GM12891 (cell line): ENCODE measurements around the gene POLD4.

Experiments used
- DNase-seq: peaks from one replicate; pipeline ENCODE4 v3.0.0; 2011; ENCODE audit warnings: low spot score; ENCODE audit not compliant: insufficient read length
- FAIRE-seq: peaks from 2 replicates; lab custom pipeline; 2011; peaks lifted over from hg19 to GRCh38; lab: Jason Lieb, UNC
- PAX5 ChIP-seq: IDR thresholded peaks from 2 replicates; pipeline ENCODE4 v1.6.1; 2011; ENCODE audit warnings: low read length, moderate library complexity, mild to moderate bottlenecking; ENCODE audit not compliant: insufficient read depth, severe bottlenecking
- POLR2A ChIP-seq: IDR thresholded peaks from 2 replicates; pipeline ENCODE4 v1.6.1; 2011; ENCODE audit warnings: low read depth, low read length, control low read depth
- POLR2AphosphoS5 ChIP-seq: IDR thresholded peaks from 2 replicates; pipeline ENCODE4 v1.6.1; 2011; ENCODE audit warnings: low read depth, low read length, control low read depth
- POU2F2 ChIP-seq: IDR thresholded peaks from 2 replicates; pipeline ENCODE4 v1.6.1; 2011; ENCODE audit warnings: low read depth, mild to moderate bottlenecking, control low read depth, low read length, moderate library complexity
- SPI1 ChIP-seq: IDR thresholded peaks from 2 replicates; pipeline ENCODE4 v1.6.1; 2011; ENCODE audit warnings: low read depth, low read length, control low read depth
- TAF1 ChIP-seq: IDR thresholded peaks from 2 replicates; pipeline ENCODE4 v1.6.1; 2011; ENCODE audit warnings: low read depth, low read length, control low read depth

Gene POLD4

DNA sequence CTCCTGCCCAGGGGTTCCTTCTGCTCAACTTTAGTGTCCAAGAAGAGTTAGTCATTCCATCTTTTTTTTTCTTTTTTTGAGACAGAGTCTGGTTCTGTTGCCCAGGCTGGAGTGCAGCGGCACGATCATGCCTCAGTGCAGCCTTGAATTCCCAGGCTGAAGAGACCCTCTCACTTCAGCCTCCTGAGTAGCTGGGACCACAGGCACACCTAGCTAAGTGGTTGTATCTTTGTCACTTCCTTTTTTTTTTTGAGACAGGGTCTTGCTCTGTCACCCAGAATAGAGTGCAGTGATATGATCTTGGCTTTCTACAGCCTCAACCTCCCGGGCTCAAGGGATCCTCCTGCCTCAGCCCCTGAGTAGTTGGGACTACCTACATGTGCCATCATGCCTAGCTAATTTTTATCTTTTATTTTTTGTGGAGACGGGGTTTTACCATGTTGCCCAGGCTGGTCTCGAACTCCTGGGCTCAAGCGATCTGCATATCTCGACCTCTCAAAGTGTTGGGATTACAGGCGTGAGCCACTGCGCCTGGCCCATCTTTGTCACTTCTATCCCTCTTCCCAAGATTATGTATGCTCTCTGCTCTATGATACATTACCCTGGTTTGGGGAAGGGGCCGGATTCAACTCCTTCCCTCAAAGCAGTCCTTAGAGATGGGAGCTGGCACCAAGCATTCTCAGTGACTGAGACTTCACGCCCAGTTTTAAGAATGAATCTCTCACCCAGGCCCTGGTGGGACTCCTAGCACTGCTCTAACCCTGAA, 40.0 kb downstream of the POLD4 start:
- no peak for FAIRE-seq
- no peak for DNase-seq
- TF ChIP-seq PAX5 (no peak), SPI1 (peak; percentile 39)

DNA sequence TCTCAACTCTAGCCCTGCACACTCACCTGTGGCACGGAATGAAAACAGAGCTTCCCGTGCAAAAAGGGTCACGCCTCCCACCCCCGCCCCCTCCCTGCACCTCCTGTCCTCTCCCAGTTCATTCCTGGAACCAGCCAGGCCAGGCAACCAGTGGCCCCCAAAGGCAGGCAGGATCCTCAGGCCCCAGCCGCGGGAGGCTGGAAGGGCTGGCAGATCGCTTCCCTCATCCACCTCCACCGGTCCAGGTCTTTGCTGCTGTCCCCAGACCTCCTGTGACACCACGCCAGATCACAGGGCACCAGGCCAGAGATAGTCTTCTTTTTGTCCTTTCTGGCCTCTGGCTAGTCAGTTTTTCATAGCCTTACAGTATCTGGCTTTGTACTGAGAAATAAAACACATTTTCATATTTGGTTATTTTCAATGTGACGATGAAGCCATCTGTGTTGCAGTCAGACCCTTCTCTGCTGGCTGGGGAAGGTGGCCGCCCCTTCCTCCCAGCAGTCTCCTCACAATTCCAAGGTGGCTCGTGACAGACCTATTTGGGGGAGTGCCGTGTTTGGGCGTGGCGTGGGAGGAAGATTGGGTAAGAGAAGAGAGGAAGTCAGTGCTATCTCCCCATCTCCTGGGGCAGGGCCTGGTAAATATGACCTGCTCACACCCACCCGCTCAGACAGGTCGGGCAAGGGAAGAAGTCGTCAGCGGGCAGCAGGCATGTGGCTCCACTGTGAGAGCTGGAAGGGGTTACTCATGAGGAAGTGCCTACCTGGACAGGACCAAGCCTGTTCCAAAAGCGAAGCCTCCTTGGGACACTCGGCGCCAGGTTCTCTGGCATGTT, 40.9 kb downstream of the POLD4 start:
- TF ChIP-seq SPI1 (0 out of 2 replicates have a peak, but pooled peaks have one; percentile 10), POU2F2 (no peak)

DNA sequence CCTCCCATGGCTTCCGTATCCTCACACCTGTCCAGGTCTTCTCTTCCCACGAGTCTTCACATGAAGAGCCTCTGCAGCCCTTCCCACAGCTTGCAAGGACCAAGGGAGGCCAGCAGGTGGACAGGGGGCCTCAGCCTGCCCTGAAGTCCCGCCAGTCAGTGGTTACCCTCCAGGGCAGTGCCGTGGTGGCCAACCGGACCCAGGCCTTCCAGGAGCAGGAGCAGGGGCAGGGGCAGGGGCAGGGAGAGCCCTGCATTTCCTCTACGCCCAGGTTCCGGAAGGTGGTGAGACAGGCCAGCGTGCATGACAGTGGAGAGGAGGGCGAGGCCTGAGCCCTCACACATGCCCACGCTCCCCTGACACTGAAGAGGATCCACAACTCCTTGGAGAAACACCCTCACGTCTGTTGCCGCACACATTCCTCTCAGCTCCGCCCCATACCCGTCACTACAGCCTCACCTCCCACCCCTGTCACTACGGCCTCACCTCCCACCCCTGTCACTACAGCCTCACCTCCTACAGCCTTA, 41.7 kb downstream of the POLD4 start:
- no peak for FAIRE-seq
- TF ChIP-seq SPI1 (no peak), POU2F2 (no peak), TAF1 (no peak), POLR2AphosphoS5 (no peak), POLR2A (no peak), PAX5 (no peak)
- DNase-seq, result no peak

More for the DNA sequence above, 40.9 kb downstream of the POLD4 start:
- FAIRE-seq (no peak), DNase-seq (no peak)

DNA sequence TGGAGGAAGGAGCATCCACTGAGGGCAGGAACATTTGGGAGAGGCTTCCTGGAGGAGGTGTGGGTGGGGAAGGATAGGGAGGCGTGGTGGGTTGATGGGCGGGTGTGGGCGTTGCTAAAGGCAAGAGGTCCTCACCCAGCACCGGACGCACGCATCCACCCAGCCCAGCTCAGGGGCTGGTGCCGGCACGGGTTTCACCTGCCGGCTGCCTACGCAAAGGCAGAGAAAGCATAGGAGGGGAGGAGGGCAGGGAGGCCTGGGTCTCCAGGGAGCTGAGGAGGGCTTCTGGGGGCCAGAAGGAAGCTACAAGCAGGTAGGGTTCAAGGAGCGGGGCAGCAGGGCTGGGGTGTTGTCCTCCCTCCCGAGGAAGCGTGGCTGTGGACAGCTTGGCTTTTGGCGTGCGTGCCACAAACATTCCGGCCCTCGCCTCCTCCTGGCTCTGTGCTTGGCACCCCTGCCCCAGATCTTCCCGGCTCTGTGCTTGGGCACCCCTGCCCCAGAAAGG, 42.2 kb downstream of the POLD4 start:
- FAIRE-seq (no peak), DNase-seq (no peak)
- TF ChIP-seq PAX5 (no peak), TAF1 (no peak), SPI1 (no peak), POU2F2 (no peak), POLR2AphosphoS5 (no peak), POLR2A (no peak)

DNA sequence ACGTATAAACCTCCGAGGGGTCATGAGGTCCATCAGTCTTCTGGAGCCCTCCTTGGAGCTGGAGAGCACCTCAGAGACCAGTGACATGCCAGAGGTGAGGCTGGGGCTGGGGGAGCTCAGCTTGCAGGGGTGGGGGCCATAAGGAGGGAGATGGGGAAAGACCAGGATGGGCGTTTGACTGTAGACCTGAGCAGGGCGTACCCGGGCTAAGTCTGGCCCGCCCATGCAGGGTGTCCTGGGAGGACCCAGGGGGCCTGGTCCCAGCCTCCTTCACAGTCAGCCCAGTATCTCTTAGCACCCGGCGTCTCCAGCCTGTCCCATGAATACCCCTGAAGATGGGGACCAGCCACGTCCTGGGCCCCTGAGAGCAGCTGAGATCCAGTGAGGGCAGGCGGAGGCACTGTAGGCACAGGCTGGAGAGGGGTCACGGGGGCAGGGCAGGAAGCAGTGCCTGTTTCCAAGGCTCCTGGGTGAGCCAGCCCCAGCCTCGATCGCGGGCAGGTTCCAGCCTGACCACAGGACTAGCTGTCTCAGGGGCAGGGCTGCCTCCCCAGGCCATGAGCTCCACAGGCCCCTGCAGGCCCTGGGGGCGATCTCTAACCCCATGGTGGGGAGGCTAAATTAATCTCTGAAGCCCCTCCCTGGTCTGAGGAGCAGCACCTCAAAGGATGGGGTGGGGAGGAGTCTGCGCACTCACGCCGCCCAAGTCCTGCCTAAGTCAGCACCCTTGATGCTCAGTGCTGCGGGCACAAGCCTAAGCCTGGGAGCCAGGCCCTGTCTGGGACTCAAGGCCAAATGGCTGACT, 42.9 kb downstream of the POLD4 start:
- DNase-seq, result no peak
- FAIRE-seq, result no peak
- no peak for TF ChIP-seq POLR2AphosphoS5
- TF ChIP-seq POU2F2, result no peak
- no peak for TF ChIP-seq TAF1
- no peak for TF ChIP-seq PAX5
- TF ChIP-seq POLR2A, result no peak
- no peak for TF ChIP-seq SPI1

DNA sequence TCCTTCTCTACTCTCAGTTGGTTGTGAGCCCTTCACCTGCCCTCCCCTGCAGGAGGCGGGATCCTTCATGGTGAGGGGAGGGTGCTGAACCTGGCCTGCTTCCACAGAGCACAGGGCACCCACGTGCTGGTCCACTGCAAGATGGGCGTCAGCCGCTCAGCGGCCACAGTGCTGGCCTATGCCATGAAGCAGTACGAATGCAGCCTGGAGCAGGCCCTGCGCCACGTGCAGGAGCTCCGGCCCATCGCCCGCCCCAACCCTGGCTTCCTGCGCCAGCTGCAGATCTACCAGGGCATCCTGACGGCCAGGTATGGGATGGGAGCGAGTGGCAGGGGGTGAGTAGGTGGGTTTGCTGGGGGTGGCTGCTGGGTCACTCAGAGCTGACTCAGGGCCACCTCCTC, 43.7 kb downstream of the POLD4 start:
- no peak for TF ChIP-seq POLR2AphosphoS5
- DNase-seq, result no peak
- FAIRE-seq, result no peak

DNA sequence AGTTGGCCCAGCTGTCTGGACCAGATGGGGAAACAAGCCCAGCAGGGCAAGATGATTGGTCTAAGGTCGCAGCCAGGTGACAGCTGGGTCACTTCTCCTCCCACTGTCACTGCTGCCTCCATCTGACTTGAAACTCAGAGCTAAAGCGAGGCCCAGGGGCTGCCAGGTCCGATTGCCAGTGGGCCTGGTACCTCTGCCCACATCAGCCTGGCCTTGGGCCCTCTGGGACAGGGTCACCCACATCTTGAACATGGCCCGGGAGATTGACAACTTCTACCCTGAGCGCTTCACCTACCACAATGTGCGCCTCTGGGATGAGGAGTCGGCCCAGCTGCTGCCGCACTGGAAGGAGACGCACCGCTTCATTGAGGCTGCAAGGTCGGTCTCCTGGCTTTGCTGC, 44.2 kb downstream of the POLD4 start:
- FAIRE-seq, result no peak
- no peak for TF ChIP-seq SPI1
- no peak for TF ChIP-seq PAX5
- no peak for DNase-seq

DNA sequence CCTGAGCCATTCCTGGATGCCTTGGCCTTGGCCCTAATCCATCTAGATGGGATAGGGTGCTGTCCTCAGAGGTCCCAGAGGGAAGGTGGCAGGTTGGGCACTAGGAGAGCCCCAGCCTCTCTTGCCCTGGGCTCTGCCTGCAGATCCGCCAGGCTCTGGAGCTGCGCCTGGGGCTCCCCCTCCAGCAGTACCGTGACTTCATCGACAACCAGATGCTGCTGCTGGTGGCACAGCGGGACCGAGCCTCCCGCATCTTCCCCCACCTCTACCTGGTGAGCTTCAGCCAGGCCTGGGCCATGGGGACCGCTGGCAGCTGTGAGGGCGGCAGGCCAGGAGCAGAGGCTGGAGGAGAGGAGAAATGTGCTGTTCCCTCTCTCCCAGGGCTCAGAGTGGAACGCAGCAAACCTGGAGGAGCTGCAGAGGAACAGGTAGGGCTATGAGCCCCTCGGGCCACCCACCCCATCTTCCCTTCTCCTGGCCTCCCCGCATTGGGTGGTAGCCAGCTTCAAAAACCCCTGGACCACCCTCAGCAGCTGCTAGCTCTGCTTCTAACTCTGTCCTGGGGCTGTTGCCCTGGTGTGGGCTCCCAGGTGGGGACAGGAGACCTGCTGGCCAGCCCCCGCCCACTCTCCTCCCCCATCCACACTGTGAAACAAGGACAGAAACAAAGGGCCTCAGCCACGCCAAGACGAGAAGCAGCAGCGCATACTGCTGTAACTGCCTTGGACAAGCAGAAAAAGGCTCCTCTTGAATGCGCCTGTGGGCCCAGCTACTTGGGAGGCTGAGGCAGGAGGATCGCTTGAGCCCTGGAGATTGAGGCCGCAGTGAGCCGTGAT, 45.1 kb downstream of the POLD4 start:
- DNase-seq, result no peak
- TF ChIP-seq POU2F2 (no peak), SPI1 (no peak), POLR2A (no peak), PAX5 (no peak), POLR2AphosphoS5 (no peak), TAF1 (no peak)
- no peak for FAIRE-seq

DNA sequence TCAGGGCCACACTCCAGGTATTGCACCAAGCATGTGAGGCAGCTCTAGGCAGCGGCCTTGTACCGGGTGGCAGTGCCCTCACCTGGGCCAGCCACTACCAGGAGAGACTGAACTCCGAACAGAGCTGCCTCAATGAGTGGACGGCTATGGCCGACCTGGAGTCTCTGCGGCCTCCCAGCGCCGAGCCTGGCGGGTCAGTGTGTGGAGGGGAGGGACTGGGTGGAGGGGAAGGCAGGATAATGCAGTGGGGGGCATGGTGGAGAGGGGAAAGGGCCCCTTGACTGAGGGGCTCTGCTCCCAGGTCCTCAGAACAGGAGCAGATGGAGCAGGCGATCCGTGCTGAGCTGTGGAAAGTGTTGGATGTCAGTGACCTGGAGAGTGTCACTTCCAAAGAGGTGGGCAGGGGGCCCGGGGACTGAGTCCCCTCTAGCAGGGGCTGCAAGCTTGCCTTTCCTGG, 45.8 kb downstream of the POLD4 start:
- no peak for FAIRE-seq
- DNase-seq, result no peak
- TF ChIP-seq POLR2A, result no peak
- no peak for TF ChIP-seq POU2F2
- no peak for TF ChIP-seq PAX5
- TF ChIP-seq POLR2AphosphoS5, result no peak
- TF ChIP-seq SPI1, result no peak
- no peak for TF ChIP-seq TAF1
